OCI-LY3 (cell line): ENCODE measurements around the gene ZNF778.
"Not testable (repeated sequence)": the region's sequence is repeated elsewhere in the genome, so short reads cannot be mapped to it uniquely, and the experiment has no call there.

Experiments
- H2AFZ ChIP-seq: fragments of 200-600, 300-600 bp; shearing (Covaris generic); 2 replicates; pipeline ENCODE4 v1.6.0; 2014; ENCODE audit warnings: antibody characterized with exemption, low read depth, low read length
- H3K27ac ChIP-seq: fragments of 200-600, 300-600 bp; sonication (generic); 2 replicates; pipeline ENCODE4 v1.5.1; 2014; ENCODE audit warnings: mild to moderate bottlenecking, low read length, moderate library complexity, mixed read lengths
- H3K27me3 ChIP-seq: fragments of 200-600, 300-600 bp; sonication (generic); 2 replicates; pipeline ENCODE4 v1.6.1; 2014; ENCODE audit warnings: low read depth, low read length, mixed read lengths
- H3K36me3 ChIP-seq: fragments of 200-600, 300-600 bp; sonication (generic); replicated peaks from 2 replicates; pipeline ENCODE3; 2014; ENCODE audit warnings: low read depth, low read length, mixed read lengths
- H3K4me1 ChIP-seq: fragments of 300-600, 200-600 bp; sonication (generic); 2 replicates; pipeline ENCODE4 v1.6.1; 2014; ENCODE audit warnings: low read length, mixed read lengths
- H3K4me2 ChIP-seq: fragments of 200-600, 300-600 bp; sonication (generic); 2 replicates; pipeline ENCODE4 v1.6.1; 2014; ENCODE audit warnings: low read length, mixed read lengths
- H3K4me3 ChIP-seq: fragments of 300-600, 200-600 bp; sonication (generic); 2 replicates; pipeline ENCODE4 v1.5.1; 2014; ENCODE audit warnings: antibody characterized with exemption, mild to moderate bottlenecking, low read length, moderate library complexity
- H3K79me2 ChIP-seq: fragments of 300-600, 200-600 bp; shearing (Covaris generic); 2 replicates; pipeline ENCODE4 v1.6.1; 2014; ENCODE audit warnings: mild to moderate bottlenecking, low read length, mixed read lengths
- H3K9ac ChIP-seq: fragments of 300-600, 200-600 bp; shearing (Covaris generic); 2 replicates; pipeline ENCODE4 v1.6.0; 2014; ENCODE audit warnings: mild to moderate bottlenecking, low read length, moderate library complexity
- H3K9me3 ChIP-seq: fragments of 200-600, 300-600 bp; shearing (Covaris generic); 2 replicates; pipeline ENCODE4 v1.6.1; 2014; ENCODE audit warnings: low read length, mixed read lengths; ENCODE audit not compliant: insufficient read depth
- H4K20me1 ChIP-seq: fragments of 200-600, 300-600 bp; sonication (generic); 2 replicates; pipeline ENCODE4 v1.6.1; 2016; ENCODE audit warnings: low read length, mixed read lengths; ENCODE audit not compliant: insufficient read depth
- EZH2phosphoT487 ChIP-seq: fragments of 200-600 bp; shearing (Covaris generic); IDR thresholded peaks from 2 replicates; pipeline ENCODE4 v1.6.1; 2018; ENCODE audit warnings: antibody characterized with exemption, mixed run types, low read depth
- TF ChIP-seq, protein P1 (sequence below): fragments of 200-600, 300-600 bp; sonication (generic); IDR thresholded peaks from 2 replicates; pipeline ENCODE4 v1.5.1; 2014; ENCODE audit warnings: antibody characterized with exemption, low read length, low read depth

The ZNF778 gene

DNA sequence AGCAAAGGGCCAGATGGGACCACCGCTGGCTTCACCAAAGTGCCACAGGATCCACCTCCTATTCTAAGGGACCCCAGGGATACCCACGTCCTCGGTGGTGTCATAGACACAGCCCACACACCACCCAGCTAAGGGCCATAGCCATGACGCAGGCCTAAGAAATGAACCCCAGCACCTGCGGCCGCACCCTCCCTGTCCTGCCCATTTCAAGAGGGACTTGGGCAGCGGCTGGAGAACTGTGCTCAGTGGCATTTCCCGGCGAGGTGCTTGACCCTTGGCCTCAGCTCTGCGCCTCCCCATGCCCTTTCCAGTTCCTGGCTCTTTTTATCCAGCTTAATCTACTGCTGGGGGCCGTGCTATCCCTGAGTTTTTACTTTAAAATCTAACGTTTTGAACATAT lies 27.3 kb downstream of the ZNF778 start:
- Histone ChIP-seq H4K20me1 (no peaks in the 10 kb centered on the region), H3K4me3 (no peak overlapping the region), H3K79me2 (peaks cover 7% of the 10 kb centered on the region), H3K27me3 (no peaks in the 10 kb centered on the region), H3K36me3 (no peaks in the 10 kb centered on the region), H3K9me3 (no peaks in the 10 kb centered on the region), H2AFZ (no peak overlapping the region), H3K9ac (no peak overlapping the region), H3K4me1 (no peaks in the 10 kb centered on the region), H3K27ac (no peak overlapping the region), H3K4me2 (no peak overlapping the region)
- TF ChIP-seq, protein P1, sequence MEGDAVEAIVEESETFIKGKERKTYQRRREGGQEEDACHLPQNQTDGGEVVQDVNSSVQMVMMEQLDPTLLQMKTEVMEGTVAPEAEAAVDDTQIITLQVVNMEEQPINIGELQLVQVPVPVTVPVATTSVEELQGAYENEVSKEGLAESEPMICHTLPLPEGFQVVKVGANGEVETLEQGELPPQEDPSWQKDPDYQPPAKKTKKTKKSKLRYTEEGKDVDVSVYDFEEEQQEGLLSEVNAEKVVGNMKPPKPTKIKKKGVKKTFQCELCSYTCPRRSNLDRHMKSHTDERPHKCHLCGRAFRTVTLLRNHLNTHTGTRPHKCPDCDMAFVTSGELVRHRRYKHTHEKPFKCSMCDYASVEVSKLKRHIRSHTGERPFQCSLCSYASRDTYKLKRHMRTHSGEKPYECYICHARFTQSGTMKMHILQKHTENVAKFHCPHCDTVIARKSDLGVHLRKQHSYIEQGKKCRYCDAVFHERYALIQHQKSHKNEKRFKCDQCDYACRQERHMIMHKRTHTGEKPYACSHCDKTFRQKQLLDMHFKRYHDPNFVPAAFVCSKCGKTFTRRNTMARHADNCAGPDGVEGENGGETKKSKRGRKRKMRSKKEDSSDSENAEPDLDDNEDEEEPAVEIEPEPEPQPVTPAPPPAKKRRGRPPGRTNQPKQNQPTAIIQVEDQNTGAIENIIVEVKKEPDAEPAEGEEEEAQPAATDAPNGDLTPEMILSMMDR: no peak
- no peak for TF ChIP-seq EZH2phosphoT487

DNA sequence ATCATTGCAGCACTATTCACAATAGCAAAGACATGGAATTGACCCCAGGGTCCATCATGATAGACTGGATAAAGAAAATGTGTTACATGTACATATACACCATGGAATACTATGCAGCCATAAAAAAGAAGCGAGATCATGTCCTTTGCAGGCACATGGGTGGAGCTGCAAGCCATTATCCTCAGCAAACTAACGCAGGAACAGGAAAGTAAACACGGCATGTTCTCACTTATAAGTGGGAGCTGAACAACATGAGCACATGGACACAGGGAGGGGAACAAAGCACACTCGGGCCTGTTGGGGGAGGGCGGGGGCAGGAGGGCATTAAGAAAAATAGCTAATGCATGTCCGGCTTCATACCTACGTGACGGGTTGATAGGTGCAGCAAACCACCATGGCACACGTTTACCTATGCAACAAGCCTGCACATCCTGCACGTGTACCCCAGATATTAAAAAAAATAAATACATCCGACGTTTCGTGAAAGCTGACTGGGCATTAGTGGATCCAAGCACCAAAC lies 28.9 kb downstream of the ZNF778 start:
- Histone ChIP-seq H3K4me1 (no peaks in the 10 kb centered on the region), H3K27ac (no peak overlapping the region), H3K27me3 (no peaks in the 10 kb centered on the region), H3K4me2 (no peak overlapping the region), H3K36me3 (no peaks in the 10 kb centered on the region), H3K9me3 (no peaks in the 10 kb centered on the region), H3K79me2 (peaks cover 5% of the 10 kb centered on the region), H3K9ac (no peak overlapping the region), H3K4me3 (no peak overlapping the region), H4K20me1 (no peaks in the 10 kb centered on the region), H2AFZ (no peak overlapping the region)
- no peak for TF ChIP-seq EZH2phosphoT487
- TF ChIP-seq, protein P1: no peak

DNA sequence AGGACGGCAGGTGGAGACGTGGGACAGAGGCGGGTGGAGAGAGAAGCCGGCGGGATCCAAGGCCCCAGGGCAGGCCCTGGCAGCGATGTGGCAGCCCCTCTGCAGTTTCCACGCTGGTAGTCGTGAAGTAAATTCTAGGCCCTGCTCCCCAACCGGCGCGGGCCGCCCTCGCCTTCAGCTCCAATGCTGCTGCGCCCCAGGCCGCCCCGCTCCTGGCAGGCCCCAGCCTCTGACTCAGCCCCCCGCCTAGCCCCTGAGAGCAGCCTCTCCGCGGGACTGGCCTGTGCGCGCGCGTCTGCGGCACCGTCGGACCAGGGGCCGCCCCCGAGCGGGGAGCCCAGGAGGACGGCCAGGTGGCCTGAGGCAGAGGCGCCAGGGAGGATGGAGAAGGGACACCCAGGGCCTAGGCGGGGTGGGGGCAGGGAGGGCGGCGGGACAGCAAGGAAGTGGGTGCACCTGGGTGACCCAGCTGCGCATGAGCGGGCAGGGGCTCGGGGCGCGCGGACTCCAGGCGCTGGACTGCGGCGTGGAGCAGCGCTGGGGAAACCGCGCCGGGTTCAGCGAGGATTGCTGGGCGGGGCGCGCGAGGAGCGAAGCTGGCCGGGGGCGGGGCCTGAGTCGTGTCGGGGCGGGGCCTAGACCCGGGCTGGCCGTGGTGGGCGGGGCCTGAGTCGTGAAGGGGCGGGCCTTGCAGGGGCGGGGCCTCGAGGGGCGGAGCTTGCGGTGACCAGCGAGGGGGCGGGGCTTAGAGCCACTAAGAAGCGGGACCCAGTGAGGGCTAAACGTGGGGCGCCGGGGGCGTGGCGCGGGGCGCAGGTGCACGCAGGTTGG lies 29.6 kb downstream of the ZNF778 start:
- H3K4me3 ChIP-seq: no peak overlapping the region

DNA sequence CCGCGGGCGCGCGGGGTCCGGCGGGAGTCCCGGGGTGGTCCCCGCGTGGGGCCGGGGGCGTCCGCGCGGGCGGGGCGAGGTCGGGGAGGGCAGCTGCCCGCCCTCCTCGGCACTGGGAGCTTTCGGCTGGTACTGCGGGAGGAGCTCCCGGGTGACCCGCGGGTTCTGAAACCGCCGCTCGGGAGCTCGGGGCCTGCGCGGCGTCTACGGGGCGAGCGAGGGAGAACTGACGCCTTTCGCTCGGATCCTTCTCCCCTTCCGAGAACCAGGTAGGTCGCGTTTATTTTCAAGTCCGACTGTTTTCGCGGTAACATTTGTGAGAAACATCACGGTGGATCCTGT lies 30.2 kb downstream of the ZNF778 start:
- not testable (repeated sequence) for H3K4me3 ChIP-seq, H3K4me1 ChIP-seq, H3K9me3 ChIP-seq, H3K36me3 ChIP-seq, H3K4me2 ChIP-seq, H3K27me3 ChIP-seq, H3K9ac ChIP-seq, H2AFZ ChIP-seq, H3K79me2 ChIP-seq, H4K20me1 ChIP-seq, H3K27ac ChIP-seq

More for the DNA sequence above, 29.6 kb downstream of the ZNF778 start:
- H3K36me3 ChIP-seq: no peaks in the 10 kb centered on the region
- no peaks in the 10 kb centered on the region for H3K79me2 ChIP-seq
- TF ChIP-seq EZH2phosphoT487: no peak
- TF ChIP-seq, protein P1: no peak
- H3K27ac ChIP-seq: no peak overlapping the region
- H3K4me2 ChIP-seq: no peak overlapping the region
- H2AFZ ChIP-seq: no peak overlapping the region
- no peaks in the 10 kb centered on the region for H3K27me3 ChIP-seq
- no peak overlapping the region for H3K9ac ChIP-seq
- H4K20me1 ChIP-seq: no peaks in the 10 kb centered on the region
- H3K4me1 ChIP-seq: no peaks in the 10 kb centered on the region
- H3K9me3 ChIP-seq: no peaks in the 10 kb centered on the region
